Right lobe of liver (tissue), 4 donors: ENCODE results near the gene ACTR3C.
A peak's percentile ranks its signal among the peaks of the same experiment; 100 is the strongest.
"Not testable (repeated sequence)": the region's sequence is repeated elsewhere in the genome, so short reads cannot be mapped to it uniquely, and the experiment has no call there.

ENCODE experiments used
- CTCF ChIP-seq, 4 donors: fragments of 200-600 bp in 3 of 4; fragments of 450-650 bp in 1 of 4; IDR thresholded peaks; one replicate each; pipeline versions ENCODE4 v1.5.1 to v1.8.0; 2016 to 2022; ENCODE audit warnings: antibody characterized with exemption in 4 of 4, mild to moderate bottlenecking in 2 of 4
- POLR2A ChIP-seq: fragments of 450-650 bp; IDR thresholded peaks from one replicate; pipeline ENCODE4 v1.6.1; 2017; ENCODE audit warnings: antibody characterized with exemption, mild to moderate bottlenecking
- donor health status: DM: no; HTN: no; CAD: no.
- donor health status: DM: no; HTN: no; CAD: no.
- donor health status: DM: no; HTN: yes; CAD: no.

GRCh38 chr7:150276132-150276695 lies 47.1 kb downstream of the ACTR3C start:
- TF ChIP-seq CTCF (IDR thresholded peaks at IDR 0.05): peak; percentile 63 to 71 (median 65)
- TF ChIP-seq POLR2A: not testable (repeated sequence)
